ENCODE results near the gene BACH1. TPM values are rescaled to one million over a fixed set of nuclear protein-coding genes. Genes with fewer than 3 reads are reported as not detected.
"Not testable (repeated sequence)": the region's sequence is repeated elsewhere in the genome, so short reads cannot be mapped to it uniquely, and the experiment has no call there.

Gene BACH1
- total RNA-seq, result 100 to 1,000 TPM in 1 of 4 donors, 10 to 100 TPM in 3; 35.0 to 101 (median 49.8) TPM

GRCh38 chr21:29298348-29299045 lies at the start of gene BACH1:
Gene BACH1 (plus strand): TSS chr21:29298922. CDS start chr21:29321281, 22,359 bp downstream.
- DNase-seq (ENCODE audit: low spot score) (peak; percentile 57), ATAC-seq (ENCODE audit: low FRiP score) (peak; percentile 90)
- TF ChIP-seq, protein P1, sequence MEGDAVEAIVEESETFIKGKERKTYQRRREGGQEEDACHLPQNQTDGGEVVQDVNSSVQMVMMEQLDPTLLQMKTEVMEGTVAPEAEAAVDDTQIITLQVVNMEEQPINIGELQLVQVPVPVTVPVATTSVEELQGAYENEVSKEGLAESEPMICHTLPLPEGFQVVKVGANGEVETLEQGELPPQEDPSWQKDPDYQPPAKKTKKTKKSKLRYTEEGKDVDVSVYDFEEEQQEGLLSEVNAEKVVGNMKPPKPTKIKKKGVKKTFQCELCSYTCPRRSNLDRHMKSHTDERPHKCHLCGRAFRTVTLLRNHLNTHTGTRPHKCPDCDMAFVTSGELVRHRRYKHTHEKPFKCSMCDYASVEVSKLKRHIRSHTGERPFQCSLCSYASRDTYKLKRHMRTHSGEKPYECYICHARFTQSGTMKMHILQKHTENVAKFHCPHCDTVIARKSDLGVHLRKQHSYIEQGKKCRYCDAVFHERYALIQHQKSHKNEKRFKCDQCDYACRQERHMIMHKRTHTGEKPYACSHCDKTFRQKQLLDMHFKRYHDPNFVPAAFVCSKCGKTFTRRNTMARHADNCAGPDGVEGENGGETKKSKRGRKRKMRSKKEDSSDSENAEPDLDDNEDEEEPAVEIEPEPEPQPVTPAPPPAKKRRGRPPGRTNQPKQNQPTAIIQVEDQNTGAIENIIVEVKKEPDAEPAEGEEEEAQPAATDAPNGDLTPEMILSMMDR (IDR thresholded peaks at IDR 0.05), result no peak

GRCh38 chr21:29249289-29249688 lies 49.4 kb upstream of the BACH1 start:
- DNase-seq (ENCODE audit: low spot score); ATAC-seq (ENCODE audit: low FRiP score): not testable (repeated sequence)

- TF ChIP-seq, protein P1 (IDR thresholded peaks at IDR 0.05), result no peak
- ATAC-seq (ENCODE audit: low FRiP score), result no peak
Observed at GRCh38 chr21:29250636-29251035, 48.1 kb upstream of the BACH1 start.

GRCh38 chr21:29253861-29254260 lies 44.9 kb upstream of the BACH1 start:
- not testable (repeated sequence) for DNase-seq (ENCODE audit: low spot score); ATAC-seq (ENCODE audit: low FRiP score)

More at GRCh38 chr21:29250636-29251035, 48.1 kb upstream of the BACH1 start:
- no peak for DNase-seq (ENCODE audit: low spot score)

DNA sequence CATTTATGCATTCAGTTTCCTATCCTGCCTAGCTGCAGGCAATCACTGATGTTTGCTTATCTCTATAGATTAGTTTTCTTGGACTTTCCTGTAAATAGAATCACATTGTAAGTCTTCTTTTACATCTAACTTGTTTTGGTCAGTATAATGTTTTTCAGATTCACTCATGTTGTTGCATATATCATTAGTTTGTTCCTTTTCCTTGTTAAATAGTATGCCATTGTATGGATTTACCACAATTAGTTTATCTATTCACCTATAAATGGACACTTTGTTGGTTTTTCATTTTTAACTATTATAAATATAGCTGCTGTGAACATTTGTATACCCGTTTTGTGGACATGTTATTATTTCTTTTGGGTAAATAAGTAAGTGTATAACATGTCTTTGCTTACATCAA lies 44.2 kb upstream of the BACH1 start:
- TF ChIP-seq, protein P1 (IDR thresholded peaks at IDR 0.05), result no peak
- DNase-seq (ENCODE audit: low spot score), result no peak
- ATAC-seq (ENCODE audit: low FRiP score), result no peak

DNA sequence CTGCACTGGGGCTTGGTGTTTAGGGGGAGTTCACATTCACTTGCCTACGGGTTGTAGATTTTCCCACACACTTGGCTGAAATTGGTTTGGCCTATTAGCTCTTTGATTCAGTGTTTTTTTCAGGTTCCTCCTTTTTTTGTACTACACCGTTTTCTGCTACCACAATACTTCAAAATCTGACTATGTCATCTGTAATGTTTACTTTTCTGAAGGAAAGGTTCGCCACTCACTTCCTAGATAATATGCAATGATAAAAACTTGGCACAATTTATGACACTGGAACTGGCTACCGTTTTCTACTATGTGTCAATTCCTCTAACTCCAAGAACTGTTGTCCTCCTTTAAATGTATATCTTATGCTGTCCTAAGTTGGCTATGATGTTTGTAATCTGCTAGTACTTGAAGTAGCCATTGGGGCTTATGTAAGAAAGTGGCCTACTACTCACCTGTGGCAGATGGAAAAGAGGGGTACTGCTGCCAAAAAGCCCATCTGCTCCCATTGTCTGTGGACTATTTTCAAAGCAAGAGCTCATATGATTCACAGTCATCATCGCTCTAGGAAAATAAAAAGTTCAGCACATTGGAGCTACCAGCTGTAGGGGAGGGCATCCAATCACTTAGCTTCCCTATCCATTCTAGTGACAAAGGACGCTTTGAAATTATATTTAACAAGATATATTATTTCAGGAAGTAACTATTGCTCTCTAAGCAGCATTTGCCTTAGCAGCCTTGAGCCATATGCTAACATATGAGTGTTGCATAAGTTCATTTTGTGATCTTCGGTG lies 42.4 kb upstream of the BACH1 start:
- DNase-seq (ENCODE audit: low spot score), result no peak
- TF ChIP-seq, protein P1 (IDR thresholded peaks at IDR 0.05), result no peak
- ATAC-seq (ENCODE audit: low FRiP score), result no peak

GRCh38 chr21:29257701-29258100 lies 41.0 kb upstream of the BACH1 start:
- no peak for DNase-seq (ENCODE audit: low spot score)
- ATAC-seq (ENCODE audit: low FRiP score), result no peak
- TF ChIP-seq, protein P1 (IDR thresholded peaks at IDR 0.05), result no peak

Measured in omental fat pad (tissue), 4 donors.